Body of pancreas (tissue), 4 donors: ENCODE measurements around the gene CTTNBP2NL.

Source experiments
- POLR2A ChIP-seq, 3 donors: fragments of 450-650 bp; IDR thresholded peaks; one replicate each; pipeline ENCODE4 v1.6.1; 2016; ENCODE audit warnings: antibody characterized with exemption in 3 of 3, mild to moderate bottlenecking in 2 of 3
- TF ChIP-seq, protein P1 (sequence below), 7 experiments: fragments of 450-650 bp in 4 of 7; fragments of 200-600 bp in 3 of 7; sonication (generic) in 3 of 7; IDR thresholded peaks; one replicate each; pipeline ENCODE4 v1.5.1; 2016 to 2019; ENCODE audit warnings: antibody characterized with exemption in 7 of 7

GRCh38 chr1:112406771-112407170, 10.8 kb downstream of the CTTNBP2NL start:
- no peak for TF ChIP-seq POLR2A (IDR thresholded peaks at IDR 0.05)
- TF ChIP-seq, protein P1, sequence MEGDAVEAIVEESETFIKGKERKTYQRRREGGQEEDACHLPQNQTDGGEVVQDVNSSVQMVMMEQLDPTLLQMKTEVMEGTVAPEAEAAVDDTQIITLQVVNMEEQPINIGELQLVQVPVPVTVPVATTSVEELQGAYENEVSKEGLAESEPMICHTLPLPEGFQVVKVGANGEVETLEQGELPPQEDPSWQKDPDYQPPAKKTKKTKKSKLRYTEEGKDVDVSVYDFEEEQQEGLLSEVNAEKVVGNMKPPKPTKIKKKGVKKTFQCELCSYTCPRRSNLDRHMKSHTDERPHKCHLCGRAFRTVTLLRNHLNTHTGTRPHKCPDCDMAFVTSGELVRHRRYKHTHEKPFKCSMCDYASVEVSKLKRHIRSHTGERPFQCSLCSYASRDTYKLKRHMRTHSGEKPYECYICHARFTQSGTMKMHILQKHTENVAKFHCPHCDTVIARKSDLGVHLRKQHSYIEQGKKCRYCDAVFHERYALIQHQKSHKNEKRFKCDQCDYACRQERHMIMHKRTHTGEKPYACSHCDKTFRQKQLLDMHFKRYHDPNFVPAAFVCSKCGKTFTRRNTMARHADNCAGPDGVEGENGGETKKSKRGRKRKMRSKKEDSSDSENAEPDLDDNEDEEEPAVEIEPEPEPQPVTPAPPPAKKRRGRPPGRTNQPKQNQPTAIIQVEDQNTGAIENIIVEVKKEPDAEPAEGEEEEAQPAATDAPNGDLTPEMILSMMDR (IDR thresholded peaks at IDR 0.05): no peak
